Karpas-422 (cell line): ENCODE data around the gene FUOM. TPM values are rescaled to one million over a fixed set of nuclear protein-coding genes. Genes with fewer than 3 reads are reported as not detected.
"Not testable (repeated sequence)": the region's sequence is repeated elsewhere in the genome, so short reads cannot be mapped to it uniquely, and the experiment has no call there.

Experiments used
- DNase-seq: peaks from one replicate; pipeline ENCODE4 v3.0.0-alpha.2; 2015
- H2AFZ ChIP-seq: fragments of 200-600 bp; sonication (generic); 2 replicates; pipeline ENCODE4 v1.6.1; 2014; ENCODE audit warnings: antibody characterized with exemption, low read length, mixed read lengths
- H3K27ac ChIP-seq: fragments of 200-600 bp; sonication (generic); 2 replicates; pipeline ENCODE4 v1.5.1; 2014; ENCODE audit warnings: mild to moderate bottlenecking, low read length, moderate library complexity
- H3K27me3 ChIP-seq: fragments of 200-600 bp; sonication (generic); 2 replicates; pipeline ENCODE4 v1.6.1; 2014; ENCODE audit warnings: low read length, mixed read lengths
- H3K36me3 ChIP-seq: fragments of 200-600 bp; sonication (generic); 2 replicates; pipeline ENCODE4 v1.6.1; 2014; ENCODE audit warnings: low read length, mixed read lengths; ENCODE audit not compliant: insufficient read depth
- H3K4me1 ChIP-seq: fragments of 200-600 bp; sonication (generic); 2 replicates; pipeline ENCODE4 v1.6.1; 2014; ENCODE audit warnings: mild to moderate bottlenecking, low read length, mixed read lengths
- H3K4me2 ChIP-seq: fragments of 200-600 bp; sonication (generic); 2 replicates; pipeline ENCODE4 v1.6.1; 2014; ENCODE audit warnings: low read length, low read depth, mild to moderate bottlenecking; ENCODE audit not compliant: poor library complexity, severe bottlenecking
- H3K4me3 ChIP-seq: fragments of 200-600 bp; sonication (generic); 2 replicates; pipeline ENCODE4 v1.5.1; 2014; ENCODE audit warnings: mild to moderate bottlenecking, antibody characterized with exemption, low read length, mixed read lengths
- H3K79me2 ChIP-seq: fragments of 200-600 bp; sonication (generic); 2 replicates; pipeline ENCODE4 v1.6.1; 2014; ENCODE audit warnings: mild to moderate bottlenecking, low read length, mixed read lengths
- H3K9ac ChIP-seq: fragments of 200-600 bp; sonication (generic); 2 replicates; pipeline ENCODE4 v1.6.0; 2014; ENCODE audit warnings: low read length
- H3K9me2 ChIP-seq: fragments of 200-600 bp; sonication (generic), shearing (Covaris generic); replicated peaks from 2 replicates; pipeline ENCODE4 v1.6.0; 2014; ENCODE audit warnings: mild to moderate bottlenecking, low read length, moderate library complexity; ENCODE audit not compliant: insufficient read depth
- H3K9me3 ChIP-seq: fragments of 300-700, 200-600 bp; sonication (generic); 2 replicates; pipeline ENCODE4 v1.6.1; 2014; ENCODE audit warnings: low read length, mixed read lengths
- H4K20me1 ChIP-seq: fragments of 200-600 bp; sonication (generic); 2 replicates; pipeline ENCODE4 v1.6.1; 2014; ENCODE audit warnings: mild to moderate bottlenecking, antibody characterized with exemption, low read length, low read depth; ENCODE audit not compliant: insufficient read depth
- total RNA-seq: library from RNA; depleted of rRNA; stranded (reverse); fragments of >200 nt; shearing (Covaris generic); gene quantifications from 2 replicates; pipeline ENCODE4 v1.2.3, GENCODE V29; 2014; ENCODE audit warnings: low replicate concordance

Gene FUOM
- total RNA-seq, 1 experiment from 2014 or later: 0.97 TPM

DNA sequence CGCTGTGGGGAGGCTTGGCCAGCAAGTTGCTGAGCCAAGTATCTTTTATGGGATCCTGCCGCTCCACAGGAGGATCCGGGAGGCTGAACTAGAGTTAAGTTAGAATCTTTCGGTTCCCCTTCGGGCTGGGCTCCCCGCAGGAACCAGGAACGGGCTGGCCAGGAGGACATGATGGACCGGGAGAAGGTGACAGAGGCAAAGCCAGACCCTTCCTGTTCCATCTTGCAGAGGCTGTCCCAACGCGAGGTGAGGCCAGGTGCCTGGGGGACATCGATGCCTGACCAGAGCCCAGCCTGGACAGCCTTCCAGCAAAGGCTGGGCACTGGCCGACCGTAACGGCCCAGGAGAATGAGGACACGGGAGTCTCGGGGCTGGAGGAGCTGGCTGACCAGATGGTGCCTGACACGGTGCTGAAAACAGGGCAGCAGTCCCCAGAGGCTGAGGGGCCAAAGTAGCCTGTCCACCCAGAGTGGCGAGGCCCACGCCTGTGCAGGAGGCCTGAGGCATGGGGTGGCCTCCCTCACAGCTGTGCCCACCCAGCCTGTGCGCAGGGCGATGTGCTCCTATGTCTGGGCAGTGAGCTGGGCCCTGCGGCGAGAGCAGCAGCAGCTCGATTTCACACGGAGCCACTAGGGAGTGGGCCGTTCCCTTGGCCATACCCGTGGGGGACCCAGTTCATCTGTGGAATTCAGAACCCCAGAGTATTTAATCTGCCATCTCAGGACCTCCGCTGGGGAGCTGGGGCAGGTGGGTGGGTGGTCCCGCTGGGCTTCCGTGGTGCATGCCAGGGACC, 19.4 kb upstream of the FUOM start:
- Histone ChIP-seq H3K4me1 (peaks cover 24% of the 10 kb centered on the region), H3K9me3 (no peaks in the 10 kb centered on the region), H2AFZ (no peak overlapping the region), H3K9me2 (no peaks in the 10 kb centered on the region), H3K79me2 (peaks cover 3% of the 10 kb centered on the region), H3K4me3 (no peak overlapping the region), H3K36me3 (no peaks in the 10 kb centered on the region), H3K9ac (no peak overlapping the region), H3K4me2 (no peak overlapping the region), H4K20me1 (no peaks in the 10 kb centered on the region), H3K27me3 (no peaks in the 10 kb centered on the region), H3K27ac (no peak overlapping the region)
- no peak for DNase-seq

DNA sequence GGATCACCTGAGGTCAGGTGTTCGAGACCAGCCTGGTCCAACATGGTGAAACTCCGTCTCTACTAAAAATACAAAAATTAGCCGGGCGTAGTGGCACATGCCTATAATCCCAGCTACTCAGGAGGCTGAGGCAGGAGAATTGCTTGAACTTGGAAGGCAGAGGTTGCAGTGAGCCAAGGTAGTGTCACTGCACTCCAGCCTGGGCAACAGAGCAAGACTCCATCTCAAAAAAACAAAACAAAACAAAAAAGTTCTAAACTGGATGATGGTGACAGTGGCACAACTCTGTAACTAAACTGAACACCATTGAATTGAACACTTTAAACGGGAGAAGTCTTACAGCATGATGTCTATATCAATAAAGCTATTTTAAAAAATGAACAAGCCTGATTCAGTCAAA, 18.4 kb upstream of the FUOM start:
- Histone ChIP-seq H3K4me1 (peaks cover 27% of the 10 kb centered on the region), H3K79me2 (peaks cover 11% of the 10 kb centered on the region)
- not testable (repeated sequence) for H4K20me1 ChIP-seq, H3K27ac ChIP-seq, H3K4me3 ChIP-seq, H3K9ac ChIP-seq, H2AFZ ChIP-seq, H3K36me3 ChIP-seq, H3K27me3 ChIP-seq, H3K9me3 ChIP-seq, DNase-seq, H3K9me2 ChIP-seq, H3K4me2 ChIP-seq

DNA sequence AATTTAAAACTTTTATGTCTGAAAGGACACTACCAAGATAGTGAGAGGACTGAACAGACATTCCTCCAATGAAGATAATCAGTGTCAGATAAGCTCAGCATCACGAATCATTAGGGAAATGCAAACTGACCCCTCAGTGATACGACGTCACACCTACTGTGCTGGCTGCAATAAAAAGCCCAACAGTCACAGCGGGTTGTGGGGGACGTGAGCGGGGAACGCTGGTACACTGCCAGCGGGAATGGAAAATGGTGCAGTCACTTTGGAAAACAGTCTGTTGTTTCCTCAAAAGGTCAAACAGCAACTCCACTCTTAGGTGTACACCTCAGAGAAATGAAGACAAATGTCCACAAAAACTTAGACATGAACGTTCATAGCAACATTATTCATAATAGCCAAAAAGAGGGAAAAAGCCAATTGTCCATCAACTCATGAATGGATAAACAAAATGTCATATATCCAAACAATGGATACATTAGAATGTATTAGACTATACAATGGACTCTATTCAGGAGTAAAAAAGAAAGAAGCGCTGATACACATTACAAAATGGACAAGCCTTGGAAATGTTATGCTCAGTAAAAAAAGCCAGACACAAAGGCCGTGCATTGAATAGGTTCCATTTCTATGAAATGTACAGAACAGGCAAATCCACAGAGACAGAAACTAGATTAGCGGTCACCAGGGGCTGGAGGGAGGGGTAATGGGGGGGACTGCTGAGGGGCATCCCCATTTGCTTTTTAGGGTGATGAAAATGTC, 17.7 kb upstream of the FUOM start:
- H3K27ac ChIP-seq: no peak overlapping the region
- peaks cover 11% of the 10 kb centered on the region for H3K79me2 ChIP-seq
- H3K4me1 ChIP-seq: peaks cover 27% of the 10 kb centered on the region
- no peaks in the 10 kb centered on the region for H3K9me3 ChIP-seq
- no peak overlapping the region for H2AFZ ChIP-seq
- H3K9ac ChIP-seq: no peak overlapping the region
- no peak overlapping the region for H3K4me3 ChIP-seq
- no peaks in the 10 kb centered on the region for H4K20me1 ChIP-seq
- H3K9me2 ChIP-seq: no peaks in the 10 kb centered on the region
- no peaks in the 10 kb centered on the region for H3K36me3 ChIP-seq
- H3K27me3 ChIP-seq: no peaks in the 10 kb centered on the region
- no peak overlapping the region for H3K4me2 ChIP-seq
- DNase-seq: no peak

DNA sequence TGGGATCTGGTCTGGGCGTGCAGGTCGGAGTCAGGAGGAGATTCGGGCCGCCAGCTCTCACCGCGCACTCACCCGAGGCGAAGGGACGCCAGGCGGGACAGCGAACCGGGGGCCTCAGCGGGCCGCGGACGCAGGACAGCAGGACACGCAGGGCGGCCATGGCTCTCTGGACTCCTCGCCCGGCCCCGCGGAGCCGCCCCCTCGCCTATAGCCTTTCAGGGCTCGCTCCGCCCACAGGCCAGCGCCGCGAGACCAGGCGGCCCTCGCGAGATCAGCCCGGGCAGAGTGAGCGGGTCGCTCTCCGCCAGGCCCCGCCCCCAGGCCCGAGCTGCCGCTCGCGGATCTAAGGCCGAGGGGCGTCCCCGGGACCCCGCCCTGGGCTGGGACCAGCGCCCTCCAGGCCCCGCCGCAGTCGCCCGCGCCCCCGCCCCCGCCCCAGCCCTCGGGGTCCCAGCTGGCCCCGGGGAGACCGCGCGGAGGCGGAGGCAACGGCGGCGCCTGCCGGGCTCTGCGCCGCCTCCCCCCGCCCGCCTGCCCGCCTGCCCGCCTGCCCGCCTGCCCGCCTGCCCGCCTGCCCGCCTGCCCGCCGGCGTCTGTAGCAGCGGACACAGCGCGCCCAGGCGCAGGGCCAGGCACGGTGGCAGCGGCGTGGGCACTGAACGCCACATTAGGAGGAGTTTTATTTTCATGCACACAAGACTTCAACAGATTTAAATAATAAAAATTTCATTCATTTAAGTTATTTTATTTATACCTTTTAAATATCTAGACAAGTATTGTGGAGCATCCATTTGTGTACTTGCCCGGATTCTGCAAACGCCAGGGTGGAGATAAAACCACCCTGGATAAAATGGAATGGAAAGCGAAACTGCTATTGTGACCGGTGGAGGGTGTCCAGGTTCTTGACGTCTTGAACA, 15.6 kb upstream of the FUOM start, which contains the start of gene ECHS1:
TSS of gene ECHS1 (minus strand) at position 181 of the 917 bp plus-strand sequence. CDS start at position 160, 21 bp downstream.
- Histone ChIP-seq H3K4me2 (peak within 1 kb of the TSS; percentile 59), H4K20me1 (no peaks in the 10 kb centered on the region), H3K9ac (peak within 1 kb of the TSS; percentile 86), H3K4me3 (peak within 1 kb of the TSS; percentile 78), H3K4me1 (peaks cover 19% of the 10 kb centered on the region), H3K9me2 (no peaks in the 10 kb centered on the region), H2AFZ (0 out of 2 replicates have a peak within 1 kb of the TSS, but pooled peaks have one; percentile 50), H3K36me3 (no peaks in the 10 kb centered on the region), H3K9me3 (no peaks in the 10 kb centered on the region), H3K27me3 (no peaks in the 10 kb centered on the region), H3K79me2 (peaks cover 11% of the 10 kb centered on the region), H3K27ac (no peak within 1 kb of the TSS)
- DNase-seq: peak; percentile 97

DNA sequence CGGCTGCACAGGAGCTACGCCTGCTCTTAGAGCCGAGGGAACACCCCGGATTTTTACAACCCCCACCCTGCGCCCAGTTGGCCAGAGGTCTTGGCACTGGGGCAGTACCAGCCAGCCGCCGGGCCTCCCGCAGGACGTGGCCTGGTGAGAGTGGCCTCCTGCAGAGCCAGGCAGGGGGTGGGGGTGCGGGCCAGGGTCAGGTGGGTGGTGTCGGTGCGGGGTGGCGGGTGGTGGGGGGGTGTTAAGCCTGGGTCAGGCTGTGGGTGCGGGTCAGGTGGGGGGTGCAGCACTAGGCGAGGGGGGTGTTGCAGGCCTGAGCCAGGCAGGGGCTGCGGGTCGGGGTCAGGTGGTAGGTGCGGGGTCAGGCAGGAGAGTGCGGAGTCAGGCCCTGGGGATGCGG, 14.7 kb upstream of the FUOM start:
- Histone ChIP-seq H3K9ac (peak overlapping the region; percentile 86), H3K27ac (no peak overlapping the region), H3K9me3 (no peaks in the 10 kb centered on the region), H3K4me3 (peak overlapping the region; percentile 65), H2AFZ (no peak overlapping the region), H4K20me1 (no peaks in the 10 kb centered on the region), H3K4me2 (peak overlapping the region; percentile 27), H3K36me3 (no peaks in the 10 kb centered on the region), H3K27me3 (no peaks in the 10 kb centered on the region), H3K4me1 (peaks cover 11% of the 10 kb centered on the region), H3K9me2 (no peaks in the 10 kb centered on the region), H3K79me2 (peaks cover 11% of the 10 kb centered on the region)
- no peak for DNase-seq

DNA sequence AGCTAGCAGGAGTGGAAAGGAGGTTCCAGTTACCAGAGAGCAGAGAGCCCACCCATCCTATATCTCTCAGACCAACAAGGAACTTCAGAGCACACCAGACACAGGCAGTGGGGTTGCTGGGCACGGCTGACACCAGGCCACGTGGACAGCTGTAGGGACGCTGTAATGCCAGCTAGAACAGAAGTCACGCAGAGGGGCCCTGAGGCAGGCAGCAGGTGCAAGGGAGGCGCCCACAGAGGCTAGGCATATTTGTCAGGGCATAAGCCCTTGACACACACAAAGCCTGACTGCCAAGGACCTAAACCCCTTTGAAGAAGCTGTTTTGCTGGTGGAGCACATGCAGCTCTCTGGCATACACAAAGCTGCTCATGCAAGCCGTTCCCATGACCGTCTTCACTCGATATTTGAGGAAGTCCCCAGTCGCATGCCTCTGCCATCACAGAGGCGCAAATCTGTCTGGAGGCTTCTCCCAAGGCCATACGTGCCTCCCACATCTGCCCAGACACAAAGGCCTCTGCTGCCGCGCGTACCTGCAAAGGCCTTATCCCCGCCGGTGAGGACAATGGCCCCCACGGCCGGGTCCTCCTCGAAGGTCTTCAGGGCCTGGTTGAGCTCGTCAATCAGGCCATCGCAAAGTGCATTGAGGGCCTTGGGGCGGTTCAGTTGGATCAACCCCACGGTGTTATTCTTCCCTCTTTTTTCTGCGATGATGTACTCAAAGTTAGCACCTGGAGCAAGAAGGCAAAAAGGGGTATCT, 12.4 kb upstream of the FUOM start:
- no peak overlapping the region for H3K4me3 ChIP-seq
- H3K4me2 ChIP-seq: no peak overlapping the region
- H3K9me2 ChIP-seq: no peaks in the 10 kb centered on the region
- no peak for DNase-seq
- peaks cover 11% of the 10 kb centered on the region for H3K79me2 ChIP-seq
- H2AFZ ChIP-seq: no peak overlapping the region
- H3K27ac ChIP-seq: no peak overlapping the region
- H3K9ac ChIP-seq: no peak overlapping the region
- no peaks in the 10 kb centered on the region for H3K36me3 ChIP-seq
- no peaks in the 10 kb centered on the region for H3K9me3 ChIP-seq
- H4K20me1 ChIP-seq: no peaks in the 10 kb centered on the region
- peaks cover 11% of the 10 kb centered on the region for H3K4me1 ChIP-seq
- no peaks in the 10 kb centered on the region for H3K27me3 ChIP-seq

DNA sequence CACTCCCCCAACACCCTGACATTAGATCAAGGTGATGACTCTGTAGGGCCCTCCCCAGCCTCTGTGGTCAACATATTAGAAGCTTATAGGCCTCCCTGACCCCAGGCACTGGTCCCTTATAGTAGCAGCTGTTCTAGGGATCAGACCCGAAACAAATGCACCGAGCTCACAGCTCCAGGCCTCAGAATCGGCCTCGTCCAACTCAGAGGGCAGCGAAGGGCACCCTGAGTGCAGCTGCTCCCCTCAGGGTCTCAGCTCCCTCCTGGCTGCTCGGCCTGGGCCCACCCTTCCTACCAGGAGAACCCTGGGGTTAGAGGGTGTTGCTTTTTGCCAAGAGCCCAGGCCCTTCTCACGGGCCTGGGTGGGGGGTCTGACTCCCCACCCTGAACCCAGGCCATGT, 10.3 kb upstream of the FUOM start:
- no peaks in the 10 kb centered on the region for H3K9me2 ChIP-seq
- H3K4me1 ChIP-seq: peaks cover 7% of the 10 kb centered on the region
- no peaks in the 10 kb centered on the region for H3K27me3 ChIP-seq
- H3K36me3 ChIP-seq: no peaks in the 10 kb centered on the region
- no peak overlapping the region for H2AFZ ChIP-seq
- no peaks in the 10 kb centered on the region for H3K9me3 ChIP-seq
- no peak for DNase-seq
- H3K9ac ChIP-seq: no peak overlapping the region
- no peaks in the 10 kb centered on the region for H4K20me1 ChIP-seq
- no peak overlapping the region for H3K4me3 ChIP-seq
- no peak overlapping the region for H3K4me2 ChIP-seq
- no peak overlapping the region for H3K27ac ChIP-seq
- peaks cover 11% of the 10 kb centered on the region for H3K79me2 ChIP-seq
